IPS-20b (cell line): ENCODE results near the gene COL11A2.

ENCODE experiments used
- H3K27ac ChIP-seq: one replicate; pipeline ENCODE4 v1.5.1; 2013; ENCODE audit warnings: low read length
- H3K27me3 ChIP-seq: 2 replicates; pipeline ENCODE4 v1.6.1; 2013; ENCODE audit warnings: mild to moderate bottlenecking, low read length, inconsistent platforms; ENCODE audit not compliant: insufficient read depth
- H3K36me3 ChIP-seq: 2 replicates; pipeline ENCODE4 v1.6.1; 2013; ENCODE audit warnings: low read depth, mild to moderate bottlenecking, inconsistent platforms, low read length, moderate library complexity; ENCODE audit not compliant: insufficient read depth
- H3K4me1 ChIP-seq: 2 replicates; pipeline ENCODE4 v1.6.1; 2013; ENCODE audit warnings: mild to moderate bottlenecking, control low read depth, inconsistent platforms, low read length, moderate library complexity; ENCODE audit not compliant: insufficient read depth
- H3K4me3 ChIP-seq: 2 replicates; pipeline ENCODE4 v1.5.1; 2013; ENCODE audit warnings: mild to moderate bottlenecking, low read length, inconsistent platforms
- H3K9ac ChIP-seq: 2 replicates; pipeline ENCODE4 v1.6.1; 2013; ENCODE audit warnings: low read depth, mild to moderate bottlenecking, inconsistent platforms, low read length, moderate library complexity
- H3K9me3 ChIP-seq: 2 replicates; pipeline ENCODE4 v1.6.1; 2013; ENCODE audit warnings: mild to moderate bottlenecking, low read depth, low read length, inconsistent platforms; ENCODE audit not compliant: insufficient read depth

The COL11A2 gene

GRCh38 chr6:33128318-33128717 lies 63.9 kb downstream of the COL11A2 start:
- no peak overlapping the region for H3K9ac ChIP-seq

GRCh38 chr6:33126101-33126714 lies 66.1 kb downstream of the COL11A2 start:
- H3K4me1 ChIP-seq: peaks cover 12% of the 10 kb centered on the region

More at GRCh38 chr6:33128318-33128717, 63.9 kb downstream of the COL11A2 start:
- Histone ChIP-seq H3K27me3 (no peaks in the 10 kb centered on the region), H3K4me3 (no peak overlapping the region), H3K27ac (no peak overlapping the region), H3K36me3 (peaks cover 50% of the 10 kb centered on the region), H3K4me1 (peaks cover 11% of the 10 kb centered on the region), H3K9me3 (peaks cover 12% of the 10 kb centered on the region; the same call in 1 of the 2 replicates)

GRCh38 chr6:33124947-33125346 lies 67.3 kb downstream of the COL11A2 start:
- H3K9me3 ChIP-seq: peaks cover 22% of the 10 kb centered on the region; the same call in 1 of the 2 replicates
- H3K9ac ChIP-seq: peak overlapping the region; percentile 47; the same call in 1 of the 2 replicates
- H3K4me3 ChIP-seq: peak overlapping the region; percentile 46
- H3K27me3 ChIP-seq: no peaks in the 10 kb centered on the region
- H3K4me1 ChIP-seq: peaks cover 20% of the 10 kb centered on the region
- H3K36me3 ChIP-seq: peaks cover 47% of the 10 kb centered on the region; the same call in 1 of the 2 replicates
- peak overlapping the region; percentile 60 for H3K27ac ChIP-seq

More at GRCh38 chr6:33126101-33126714, 66.1 kb downstream of the COL11A2 start:
- H3K27ac ChIP-seq: no peak overlapping the region
- H3K4me3 ChIP-seq: no peak overlapping the region
- no peaks in the 10 kb centered on the region for H3K27me3 ChIP-seq
- H3K9ac ChIP-seq: no peak overlapping the region
- peaks cover 22% of the 10 kb centered on the region; the same call in 1 of the 2 replicates for H3K9me3 ChIP-seq
- H3K36me3 ChIP-seq: peaks cover 60% of the 10 kb centered on the region

GRCh38 chr6:33124525-33124901 lies 67.8 kb downstream of the COL11A2 start:
- Histone ChIP-seq H3K27ac (peak overlapping the region; percentile 60), H3K9ac (peak overlapping the region; percentile 47; the same call in 1 of the 2 replicates), H3K4me3 (peak overlapping the region; percentile 63), H3K9me3 (peaks cover 22% of the 10 kb centered on the region; the same call in 1 of the 2 replicates), H3K27me3 (no peaks in the 10 kb centered on the region), H3K4me1 (peaks cover 23% of the 10 kb centered on the region), H3K36me3 (peaks cover 43% of the 10 kb centered on the region; the same call in 1 of the 2 replicates)

- H3K9ac ChIP-seq: peak overlapping the region; percentile 46; the same call in 1 of the 2 replicates
- H3K36me3 ChIP-seq: peaks cover 40% of the 10 kb centered on the region; the same call in 1 of the 2 replicates
- H3K27ac ChIP-seq: no peak overlapping the region
- H3K4me1 ChIP-seq: peaks cover 29% of the 10 kb centered on the region
- H3K4me3 ChIP-seq: peak overlapping the region; percentile 63
- H3K9me3 ChIP-seq: peaks cover 22% of the 10 kb centered on the region; the same call in 1 of the 2 replicates
- H3K27me3 ChIP-seq: no peaks in the 10 kb centered on the region
Measured at GRCh38 chr6:33123732-33124524, 68.3 kb downstream of the COL11A2 start.

- Histone ChIP-seq H3K9me3 (peaks cover 22% of the 10 kb centered on the region; the same call in 1 of the 2 replicates), H3K4me1 (peaks cover 31% of the 10 kb centered on the region), H3K27me3 (no peaks in the 10 kb centered on the region), H3K36me3 (peaks cover 34% of the 10 kb centered on the region; the same call in 1 of the 2 replicates), H3K9ac (peak overlapping the region; percentile 46; the same call in 1 of the 2 replicates), H3K4me3 (peak overlapping the region; percentile 63), H3K27ac (no peak overlapping the region)
Measured at GRCh38 chr6:33123181-33123580, 69.1 kb downstream of the COL11A2 start.

GRCh38 chr6:33120001-33120400 lies 72.3 kb downstream of the COL11A2 start:
- Histone ChIP-seq H3K4me1 (peaks cover 24% of the 10 kb centered on the region), H3K9ac (peak overlapping the region; percentile 99; the same call in 1 of the 2 replicates), H3K27me3 (peaks cover 12% of the 10 kb centered on the region; the same call in 1 of the 2 replicates), H3K9me3 (peaks cover 22% of the 10 kb centered on the region; the same call in 1 of the 2 replicates), H3K36me3 (peaks cover 26% of the 10 kb centered on the region; the same call in 1 of the 2 replicates), H3K27ac (no peak overlapping the region), H3K4me3 (peak overlapping the region; percentile 97; the same call in 1 of the 2 replicates)

- H3K27me3 ChIP-seq: peaks cover 12% of the 10 kb centered on the region
Measured at GRCh38 chr6:33118525-33119123, 73.6 kb downstream of the COL11A2 start.

GRCh38 chr6:33117811-33118277 lies 74.4 kb downstream of the COL11A2 start:
- peaks cover 11% of the 10 kb centered on the region; the same call in 1 of the 2 replicates for H3K36me3 ChIP-seq
- H3K27ac ChIP-seq: peak overlapping the region; percentile 96
- H3K4me1 ChIP-seq: peaks cover 20% of the 10 kb centered on the region
- peaks cover 12% of the 10 kb centered on the region for H3K27me3 ChIP-seq
- peak overlapping the region; percentile 97 for H3K4me3 ChIP-seq
- peak overlapping the region; percentile 99 for H3K9ac ChIP-seq
- H3K9me3 ChIP-seq: peaks cover 5% of the 10 kb centered on the region; the same call in 1 of the 2 replicates

More at GRCh38 chr6:33118525-33119123, 73.6 kb downstream of the COL11A2 start:
- H3K9me3 ChIP-seq: peaks cover 13% of the 10 kb centered on the region; the same call in 1 of the 2 replicates
- H3K4me3 ChIP-seq: peak overlapping the region; percentile 97
- H3K9ac ChIP-seq: peak overlapping the region; percentile 99; the same call in 1 of the 2 replicates
- peaks cover 20% of the 10 kb centered on the region for H3K4me1 ChIP-seq
- peak overlapping the region; percentile 58 for H3K27ac ChIP-seq
- H3K36me3 ChIP-seq: peaks cover 19% of the 10 kb centered on the region; the same call in 1 of the 2 replicates

- Histone ChIP-seq H3K9ac (peak overlapping the region; percentile 99), H3K27ac (peak overlapping the region; percentile 96), H3K27me3 (peaks cover 12% of the 10 kb centered on the region), H3K4me1 (peaks cover 20% of the 10 kb centered on the region), H3K9me3 (no peaks in the 10 kb centered on the region), H3K4me3 (peak overlapping the region; percentile 97), H3K36me3 (peaks cover 4% of the 10 kb centered on the region; the same call in 1 of the 2 replicates)
Measured at GRCh38 chr6:33116841-33117711, 75.2 kb downstream of the COL11A2 start.
